ENCODE data around the gene CD2BP2. TPM values are rescaled to one million over a fixed set of nuclear protein-coding genes. Genes with fewer than 3 reads are reported as not detected.
"Not testable (repeated sequence)": the region's sequence is repeated elsewhere in the genome, so short reads cannot be mapped to it uniquely, and the experiment has no call there.

The CD2BP2 gene
- total RNA-seq, 4 donors from 2014 or later: 32.2 to 39.9 (median 35.3) TPM

GRCh38 chr16:30340621-30341020 is 14.5 kb downstream of the CD2BP2 start:
- Histone ChIP-seq H3K27ac (no peak overlapping the region), H3K4me3 (no peak overlapping the region), H3K36me3 (no peaks in the 10 kb centered on the region), H3K27me3 (no peaks in the 10 kb centered on the region), H3K9me3 (no peaks in the 10 kb centered on the region), H3K4me1 (peaks cover 0 to 5% (median 2%) of the 10 kb centered on the region in 4 donors)
- no peak for DNase-seq
- no peak for TF ChIP-seq POLR2A (IDR thresholded peaks at IDR 0.05)
- TF ChIP-seq, protein P1, sequence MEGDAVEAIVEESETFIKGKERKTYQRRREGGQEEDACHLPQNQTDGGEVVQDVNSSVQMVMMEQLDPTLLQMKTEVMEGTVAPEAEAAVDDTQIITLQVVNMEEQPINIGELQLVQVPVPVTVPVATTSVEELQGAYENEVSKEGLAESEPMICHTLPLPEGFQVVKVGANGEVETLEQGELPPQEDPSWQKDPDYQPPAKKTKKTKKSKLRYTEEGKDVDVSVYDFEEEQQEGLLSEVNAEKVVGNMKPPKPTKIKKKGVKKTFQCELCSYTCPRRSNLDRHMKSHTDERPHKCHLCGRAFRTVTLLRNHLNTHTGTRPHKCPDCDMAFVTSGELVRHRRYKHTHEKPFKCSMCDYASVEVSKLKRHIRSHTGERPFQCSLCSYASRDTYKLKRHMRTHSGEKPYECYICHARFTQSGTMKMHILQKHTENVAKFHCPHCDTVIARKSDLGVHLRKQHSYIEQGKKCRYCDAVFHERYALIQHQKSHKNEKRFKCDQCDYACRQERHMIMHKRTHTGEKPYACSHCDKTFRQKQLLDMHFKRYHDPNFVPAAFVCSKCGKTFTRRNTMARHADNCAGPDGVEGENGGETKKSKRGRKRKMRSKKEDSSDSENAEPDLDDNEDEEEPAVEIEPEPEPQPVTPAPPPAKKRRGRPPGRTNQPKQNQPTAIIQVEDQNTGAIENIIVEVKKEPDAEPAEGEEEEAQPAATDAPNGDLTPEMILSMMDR (IDR thresholded peaks at IDR 0.05): no peak

DNA sequence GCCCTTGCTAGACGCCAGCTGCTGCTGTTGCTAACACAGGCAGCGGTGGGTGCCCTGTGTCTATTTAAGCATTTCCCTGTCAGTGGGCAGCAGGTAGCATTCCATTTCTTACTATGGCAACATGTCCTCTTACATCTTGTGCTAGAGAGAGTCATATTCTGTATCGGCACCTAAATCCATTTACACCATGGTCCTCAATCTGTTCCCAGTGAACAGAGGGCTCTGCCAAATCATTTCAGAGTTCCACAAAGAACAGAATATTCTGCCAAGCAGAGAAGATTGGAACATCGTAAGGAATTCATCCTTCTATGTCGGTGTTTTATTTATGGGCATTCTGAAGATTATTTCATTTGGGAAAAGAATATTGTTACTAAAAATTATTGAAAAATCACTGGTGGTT is 16.4 kb downstream of the CD2BP2 start:
- not testable (repeated sequence) for H3K4me1 ChIP-seq, H3K4me3 ChIP-seq, H3K27me3 ChIP-seq, DNase-seq, H3K36me3 ChIP-seq, H3K9me3 ChIP-seq, H3K27ac ChIP-seq

DNA sequence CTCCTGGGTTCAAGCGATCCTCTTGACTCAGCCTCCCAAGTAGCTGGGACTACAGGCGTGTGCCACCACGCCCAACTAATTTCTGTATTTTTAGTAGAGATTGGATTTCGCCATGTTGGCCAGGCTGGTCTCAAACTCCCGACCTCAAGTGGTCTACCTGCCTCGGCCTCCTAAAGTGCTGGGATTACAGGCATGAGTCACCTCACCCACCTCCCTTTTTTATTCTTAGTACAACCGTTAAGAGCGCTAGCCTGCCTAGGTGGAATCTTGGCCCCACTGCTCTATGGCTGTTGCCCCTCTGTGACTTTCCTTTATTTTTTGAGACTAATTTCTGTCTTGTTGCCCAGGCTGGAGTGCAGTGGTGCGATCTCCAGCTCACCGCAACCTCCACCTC is 17.1 kb downstream of the CD2BP2 start:
- not testable (repeated sequence) for H3K36me3 ChIP-seq, H3K4me1 ChIP-seq, H3K4me3 ChIP-seq, H3K27me3 ChIP-seq, H3K9me3 ChIP-seq
- DNase-seq: peak in 1 of 3 donors; percentile 13
- H3K27ac ChIP-seq: peak overlapping the region in 1 of 4 donors; percentile 46

GRCh38 chr16:30335598-30336474 is 19.3 kb downstream of the CD2BP2 start:
- no peaks in the 10 kb centered on the region for H3K36me3 ChIP-seq
- TF ChIP-seq POLR2A (IDR thresholded peaks at IDR 0.05): no peak
- TF ChIP-seq, protein P1 (IDR thresholded peaks at IDR 0.05): no peak
- peak overlapping the region; percentile 91 to 99 (median 98) for H3K27ac ChIP-seq
- no peaks in the 10 kb centered on the region for H3K27me3 ChIP-seq
- no peak for DNase-seq
- peak overlapping the region; percentile 59 to 95 (median 76) for H3K4me3 ChIP-seq
- no peaks in the 10 kb centered on the region for H3K9me3 ChIP-seq
- H3K4me1 ChIP-seq: peaks cover 0 to 7% (median 2%) of the 10 kb centered on the region in 4 donors

- DNase-seq: peak; percentile 87 to 94 (median 87)
- H3K27me3 ChIP-seq, H3K36me3 ChIP-seq, H3K9me3 ChIP-seq, H3K4me1 ChIP-seq: not testable (repeated sequence)
- TF ChIP-seq, protein P1 (IDR thresholded peaks at IDR 0.05): peak in 1 of 6 experiments; percentile 4
- peak; percentile 90 to 91 for TF ChIP-seq POLR2A (IDR thresholded peaks at IDR 0.05)
- Histone ChIP-seq H3K27ac (peak overlapping the region; percentile 91 to 99 (median 98)), H3K4me3 (peak overlapping the region; percentile 59 to 95 (median 76))
These were observed 20.0 kb downstream of the CD2BP2 start for GRCh38 chr16:30335028-30335597.

DNA sequence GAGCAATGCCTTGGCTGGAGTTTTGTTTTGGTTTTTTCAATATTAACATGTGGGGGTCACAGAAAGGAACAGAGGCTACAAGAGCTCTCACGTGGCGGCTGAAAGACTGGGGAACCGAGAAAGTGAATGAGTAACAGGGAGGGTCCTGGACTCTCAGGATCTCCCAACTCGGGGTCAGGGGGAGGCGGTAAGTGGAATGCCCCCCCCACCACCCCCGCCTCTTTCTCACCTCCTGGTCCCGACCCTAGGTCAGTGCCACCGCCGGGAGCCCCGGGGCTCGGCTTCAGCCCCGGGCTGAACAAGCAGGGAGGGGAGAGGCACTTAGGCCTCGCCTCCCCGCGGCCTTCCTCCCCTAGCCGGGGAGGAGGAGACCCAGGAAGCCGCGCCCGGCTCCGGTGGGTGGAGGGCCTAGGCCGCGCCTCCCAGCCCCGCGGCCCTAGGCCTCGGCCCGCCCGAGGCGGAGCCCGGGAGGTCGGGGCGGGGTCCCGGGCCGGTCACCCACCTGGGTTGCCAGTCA is 20.6 kb downstream of the CD2BP2 start:
- peak overlapping the region; percentile 91 to 99 (median 98) for H3K27ac ChIP-seq
- not testable (repeated sequence) for H3K9me3 ChIP-seq, H3K36me3 ChIP-seq, H3K27me3 ChIP-seq, H3K4me1 ChIP-seq
- peak overlapping the region; percentile 59 to 95 (median 76) for H3K4me3 ChIP-seq
- peak; percentile 78 to 93 (median 88) for DNase-seq

- not testable (repeated sequence) for H3K9me3 ChIP-seq, DNase-seq, H3K36me3 ChIP-seq, H3K27ac ChIP-seq, H3K4me1 ChIP-seq, H3K27me3 ChIP-seq, H3K4me3 ChIP-seq
These were observed 30.9 kb downstream of the CD2BP2 start for GRCh38 chr16:30324220-30324619.

- not testable (repeated sequence) for H3K27ac ChIP-seq, DNase-seq, H3K4me1 ChIP-seq, H3K4me3 ChIP-seq, H3K9me3 ChIP-seq, H3K27me3 ChIP-seq, H3K36me3 ChIP-seq
These were observed 36.5 kb downstream of the CD2BP2 start for GRCh38 chr16:30318647-30319046.

GRCh38 chr16:30310937-30311336 is 44.2 kb downstream of the CD2BP2 start:
- H3K27me3 ChIP-seq, DNase-seq, H3K4me1 ChIP-seq, H3K27ac ChIP-seq, H3K4me3 ChIP-seq, H3K9me3 ChIP-seq, H3K36me3 ChIP-seq: not testable (repeated sequence)

DNA sequence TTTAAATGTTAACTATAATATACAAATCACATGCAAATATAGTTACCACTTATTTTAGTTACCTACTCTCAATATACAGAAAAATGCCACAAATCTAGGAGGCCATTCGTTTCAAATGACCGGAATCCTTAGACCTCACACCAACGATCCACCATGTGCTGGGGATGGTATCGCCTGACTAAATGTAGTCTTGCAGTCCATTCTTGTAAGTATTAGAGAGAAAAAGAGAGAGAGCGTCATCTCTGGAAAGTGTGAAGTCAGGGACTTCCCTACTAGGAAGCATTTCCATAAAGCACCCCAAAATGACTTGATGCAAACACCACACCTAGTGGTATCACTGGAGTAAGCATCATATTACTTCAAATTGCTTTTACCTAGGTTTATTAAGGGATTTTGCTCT is 45.9 kb downstream of the CD2BP2 start:
- not testable (repeated sequence) for DNase-seq, H3K36me3 ChIP-seq, H3K27me3 ChIP-seq, H3K27ac ChIP-seq, H3K4me3 ChIP-seq, H3K9me3 ChIP-seq, H3K4me1 ChIP-seq
